Measurements from ENCODE around the gene COG2. TPM values are rescaled to one million over a fixed set of nuclear protein-coding genes. Genes with fewer than 3 reads are reported as not detected.
A peak's percentile ranks its signal among the peaks of the same experiment; 100 is the strongest.
"Not testable (repeated sequence)": the region's sequence is repeated elsewhere in the genome, so short reads cannot be mapped to it uniquely, and the experiment has no call there.

COG2 gene
- total RNA-seq, 2 donors from 2014 or later: 9.8 to 30.8 TPM

DNA sequence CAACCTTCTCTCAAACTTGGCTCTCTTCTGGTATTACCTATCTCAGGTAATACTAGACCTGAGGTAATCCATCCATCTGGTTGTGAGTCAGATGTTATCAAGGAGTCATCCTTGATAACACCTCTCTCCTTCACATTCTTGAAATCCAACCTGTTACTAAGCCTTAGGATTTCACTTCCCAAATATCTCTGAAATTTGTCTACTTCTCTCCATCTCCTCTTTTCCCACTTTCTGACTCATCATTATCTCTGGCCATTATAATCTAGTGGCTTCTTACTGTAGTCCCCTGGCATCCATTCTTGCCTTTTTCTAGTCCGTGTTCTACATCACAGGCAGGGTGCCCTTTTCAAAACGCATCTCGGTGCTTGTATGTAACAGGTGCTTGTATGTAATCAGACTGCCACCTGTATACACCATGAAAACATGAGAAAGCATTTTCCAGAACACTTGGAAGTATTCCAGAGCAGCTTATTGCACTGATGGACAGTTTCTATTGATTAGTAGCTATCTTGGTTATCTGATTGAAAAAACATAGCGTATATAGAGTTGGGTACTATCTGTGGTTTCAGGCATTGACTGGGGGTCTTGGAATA lies 4.5 kb downstream of the COG2 start:
- Mint-ChIP-seq H3K27ac (no peak overlapping the region), H3K9me3 (no peaks in the 10 kb centered on the region), H3K36me3 (peaks cover 10 to 14% of the 10 kb centered on the region in 2 donors)
- ATAC-seq: no peak
- DNase-seq (ENCODE audit: low spot score in 2 of 2): no peak

DNA sequence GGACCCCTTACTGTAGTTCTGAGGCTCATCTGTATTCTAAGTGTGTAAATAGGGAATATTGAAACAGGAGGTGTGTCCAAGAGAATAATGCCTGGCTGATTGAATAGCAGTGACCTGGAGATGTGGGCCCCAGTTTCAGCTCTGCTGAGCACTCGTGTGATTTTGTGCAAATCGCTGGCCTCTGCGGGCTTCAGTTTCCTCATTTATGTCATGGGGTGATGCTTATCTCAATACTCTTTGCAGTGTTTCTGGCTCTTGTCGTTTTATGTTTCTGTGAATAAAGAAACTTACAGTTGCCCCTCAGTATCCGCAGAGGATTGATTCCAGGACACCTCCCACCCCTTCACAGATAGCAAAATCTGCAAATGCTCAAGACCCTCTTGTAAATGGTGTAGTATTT lies 5.0 kb downstream of the COG2 start:
- Mint-ChIP-seq H3K27ac (no peak overlapping the region), H3K36me3 (peaks cover 10 to 14% of the 10 kb centered on the region in 2 donors)

DNA sequence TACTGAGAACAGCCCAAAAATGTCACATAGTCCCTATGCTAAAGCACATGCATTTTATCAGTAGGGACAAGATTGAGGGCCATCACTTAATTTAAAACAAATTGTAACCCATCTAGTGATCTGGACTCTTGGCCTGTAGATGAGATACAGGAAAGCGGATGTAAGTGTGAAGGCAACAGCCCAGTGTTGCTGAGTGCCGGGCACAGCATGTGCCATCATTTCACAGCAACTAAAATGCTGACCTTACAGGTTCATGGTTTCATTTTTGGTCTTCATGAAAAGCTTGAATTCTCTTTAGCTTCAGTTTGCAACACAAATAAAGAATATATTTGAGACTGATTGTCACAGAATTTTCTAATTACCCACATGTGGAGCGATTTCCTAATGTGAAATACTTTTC lies 5.8 kb downstream of the COG2 start:
- Mint-ChIP-seq H3K36me3 (peaks cover 6 to 9% of the 10 kb centered on the region in 2 donors), H3K9me3 (no peaks in the 10 kb centered on the region), H3K27ac (no peak overlapping the region)
- ATAC-seq (no peak), DNase-seq (ENCODE audit: low spot score in 2 of 2) (no peak)

More for the DNA sequence above, 5.0 kb downstream of the COG2 start:
- H3K9me3 Mint-ChIP-seq: no peaks in the 10 kb centered on the region
- DNase-seq (ENCODE audit: low spot score in 2 of 2) (no peak), ATAC-seq (no peak)

DNA sequence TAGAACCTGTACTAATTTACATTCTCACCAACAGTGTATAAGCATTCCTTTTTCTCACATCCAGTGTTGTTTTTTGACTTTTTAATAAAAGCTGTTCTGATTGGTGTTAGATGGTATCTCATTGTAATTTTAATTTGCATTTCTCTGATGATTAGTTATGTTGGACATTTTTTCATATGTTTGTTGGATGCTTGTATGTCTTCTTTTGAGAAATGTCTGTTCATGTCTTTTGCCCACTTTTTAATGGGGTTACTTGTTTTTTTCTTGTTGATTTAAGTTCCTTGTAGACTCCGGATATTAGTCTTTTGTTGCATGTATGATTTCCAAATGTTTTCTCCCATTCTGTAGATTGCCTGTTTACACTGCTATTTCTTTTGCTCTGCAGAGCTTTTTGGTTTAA lies 8.0 kb downstream of the COG2 start:
- ATAC-seq: no peak
- Mint-ChIP-seq H3K36me3 (peaks cover 9 to 23% of the 10 kb centered on the region in 2 donors), H3K9me3 (peaks cover 0 to 7% of the 10 kb centered on the region in 2 donors)

GRCh38 chr1:230651235-230651634 lies 9.0 kb downstream of the COG2 start:
- Mint-ChIP-seq H3K27ac (no peak overlapping the region), H3K36me3 (peaks cover 9 to 23% of the 10 kb centered on the region in 2 donors)

More for the DNA sequence above, 8.0 kb downstream of the COG2 start:
- DNase-seq (ENCODE audit: low spot score in 2 of 2): no peak
- H3K27ac Mint-ChIP-seq: no peak overlapping the region

DNA sequence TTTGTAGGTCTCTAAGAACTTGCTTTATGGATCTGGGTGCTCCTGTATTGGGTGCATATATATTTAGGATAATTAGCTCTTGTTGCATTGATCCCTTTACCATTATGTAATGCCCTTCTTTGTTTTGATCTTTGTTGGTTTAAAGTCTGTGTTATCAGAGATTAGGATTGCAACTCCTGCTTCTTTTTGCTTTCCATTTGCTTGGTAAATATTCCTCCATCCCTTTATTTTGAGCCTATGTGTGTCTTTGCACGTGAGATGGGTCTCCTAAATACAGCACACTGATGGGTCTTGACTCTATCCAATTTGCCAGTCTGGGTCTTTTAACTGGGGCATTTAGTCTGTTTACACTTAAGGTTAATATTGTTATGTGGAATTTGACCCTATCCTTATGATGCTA lies 14.4 kb downstream of the COG2 start:
- not testable (repeated sequence) for DNase-seq (ENCODE audit: low spot score in 2 of 2); H3K27ac Mint-ChIP-seq
- peaks cover 0 to 17% of the 10 kb centered on the region in 2 donors for H3K36me3 Mint-ChIP-seq

More at GRCh38 chr1:230651235-230651634, 9.0 kb downstream of the COG2 start:
- no peak for ATAC-seq
- no peak for DNase-seq (ENCODE audit: low spot score in 2 of 2)
- H3K9me3 Mint-ChIP-seq: peaks cover 0 to 7% of the 10 kb centered on the region in 2 donors

GRCh38 chr1:230658103-230658502 lies 15.8 kb downstream of the COG2 start:
- DNase-seq (ENCODE audit: low spot score in 2 of 2); ATAC-seq; H3K27ac Mint-ChIP-seq; H3K9me3 Mint-ChIP-seq: not testable (repeated sequence)
- peaks cover 6 to 17% of the 10 kb centered on the region in 2 donors for H3K36me3 Mint-ChIP-seq

More for the DNA sequence above, 14.4 kb downstream of the COG2 start:
- H3K9me3 Mint-ChIP-seq, ATAC-seq: not testable (repeated sequence)

- no peak overlapping the region for H3K27ac Mint-ChIP-seq
- H3K36me3 Mint-ChIP-seq: peaks cover 6 to 15% of the 10 kb centered on the region in 2 donors
- DNase-seq (ENCODE audit: low spot score in 2 of 2) (no peak), ATAC-seq (no peak)
- peaks cover 0 to 7% of the 10 kb centered on the region in 2 donors for H3K9me3 Mint-ChIP-seq
Measured at GRCh38 chr1:230658691-230659090, 16.4 kb downstream of the COG2 start.

GRCh38 chr1:230661976-230662375 lies 19.7 kb downstream of the COG2 start:
- DNase-seq (ENCODE audit: low spot score in 2 of 2): no peak
- H3K27ac Mint-ChIP-seq: peak overlapping the region in 1 of 2 donors; percentile 50
- H3K9me3 Mint-ChIP-seq: no peaks in the 10 kb centered on the region
- no peak for ATAC-seq
- H3K36me3 Mint-ChIP-seq: peaks cover 0 to 11% of the 10 kb centered on the region in 2 donors

DNA sequence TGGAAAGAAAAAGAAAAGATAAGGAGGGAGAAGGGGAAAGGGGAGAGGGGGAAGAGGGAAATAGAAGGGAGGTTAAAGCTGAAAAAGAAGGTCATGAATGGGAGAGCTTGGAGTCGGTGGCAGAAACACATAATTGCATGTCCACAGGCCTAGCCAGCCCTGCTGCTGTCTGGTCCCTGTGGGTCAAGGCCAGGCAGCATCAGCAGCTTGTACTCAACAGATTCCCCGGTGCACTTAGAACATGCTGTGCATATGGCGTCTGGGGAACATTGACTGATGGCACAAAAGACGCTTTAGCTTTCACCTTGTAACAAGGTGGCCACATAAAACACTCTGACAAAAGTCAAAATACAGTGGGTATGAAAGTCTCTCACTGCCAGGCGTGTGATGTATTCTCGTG lies 25.9 kb downstream of the COG2 start:
- ATAC-seq: no peak
- Mint-ChIP-seq H3K9me3 (no peaks in the 10 kb centered on the region), H3K27ac (peak overlapping the region in 1 of 2 donors; percentile 65), H3K36me3 (peaks cover 0 to 5% of the 10 kb centered on the region in 2 donors)
- no peak for DNase-seq (ENCODE audit: low spot score in 2 of 2)

- Mint-ChIP-seq H3K36me3 (peaks cover 0 to 5% of the 10 kb centered on the region in 2 donors), H3K9me3 (no peaks in the 10 kb centered on the region), H3K27ac (peak overlapping the region in 1 of 2 donors; percentile 4)
- no peak for ATAC-seq
- no peak for DNase-seq (ENCODE audit: low spot score in 2 of 2)
Measured at GRCh38 chr1:230669543-230669942, 27.3 kb downstream of the COG2 start.

DNA sequence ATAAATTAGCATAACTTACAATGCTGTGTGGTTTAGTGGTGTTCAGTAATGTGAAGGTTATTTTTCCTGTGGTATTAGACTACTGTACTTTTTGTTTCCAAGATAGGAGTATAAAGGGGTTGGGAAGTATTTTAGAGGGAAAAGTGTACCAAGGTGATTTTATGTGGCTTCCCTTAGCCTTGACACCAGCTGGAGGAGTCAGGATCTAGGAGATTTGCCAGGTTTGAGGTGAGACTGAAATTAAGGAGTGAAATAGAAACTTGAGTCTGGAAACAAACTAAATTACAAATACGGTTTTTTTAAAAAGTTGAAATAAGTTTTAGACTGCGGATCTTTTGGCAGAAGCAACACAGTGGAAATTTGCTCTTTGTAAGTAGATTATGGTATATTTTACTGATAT lies 32.3 kb downstream of the COG2 start:
- Mint-ChIP-seq H3K27ac (no peak overlapping the region), H3K9me3 (no peaks in the 10 kb centered on the region), H3K36me3 (peaks cover 0 to 6% of the 10 kb centered on the region in 2 donors)
- no peak for DNase-seq (ENCODE audit: low spot score in 2 of 2)
- no peak for ATAC-seq

DNA sequence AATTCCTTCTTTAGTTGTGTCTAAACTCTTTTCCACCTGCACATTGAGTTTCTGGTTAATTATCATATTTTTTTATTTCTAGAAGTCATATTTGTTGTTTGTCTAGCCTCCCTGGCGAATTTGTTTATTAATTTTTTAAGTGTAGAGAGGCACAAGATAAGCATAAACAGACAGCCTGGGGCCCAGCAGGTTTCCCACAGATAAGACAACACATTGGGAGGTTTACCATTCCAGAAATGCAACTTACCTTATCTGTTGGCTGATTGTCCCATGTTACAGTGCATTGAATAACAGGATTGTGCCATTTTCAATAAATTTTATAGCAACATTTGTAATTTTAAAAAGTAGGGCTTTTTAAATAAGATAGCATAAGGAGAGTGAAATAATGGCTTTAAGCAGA lies 34.9 kb downstream of the COG2 start:
- ATAC-seq (no peak), DNase-seq (ENCODE audit: low spot score in 2 of 2) (no peak)
- Mint-ChIP-seq H3K9me3 (no peaks in the 10 kb centered on the region), H3K27ac (no peak overlapping the region), H3K36me3 (peaks cover 0 to 6% of the 10 kb centered on the region in 2 donors)

DNA sequence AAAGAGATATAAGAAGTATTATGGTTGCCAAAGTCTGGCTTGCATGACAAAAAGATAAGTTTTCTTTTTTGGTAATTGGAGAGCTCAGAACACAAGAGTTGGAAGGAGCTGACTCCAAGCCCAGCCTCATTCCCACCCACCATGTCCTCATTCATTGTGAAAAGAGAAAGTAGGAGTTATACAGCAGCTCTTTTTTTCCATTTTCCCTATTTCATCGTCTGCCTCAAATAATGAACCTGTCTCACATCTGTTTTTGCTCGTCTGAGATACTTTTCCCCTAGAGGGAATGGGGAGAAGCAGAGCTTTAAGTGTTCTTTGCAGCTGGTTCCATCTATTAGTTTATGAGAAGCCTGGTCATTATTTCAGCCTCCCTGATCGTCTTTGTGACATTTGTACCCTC lies 36.9 kb downstream of the COG2 start:
- Mint-ChIP-seq H3K27ac (peak overlapping the region in 1 of 2 donors; percentile 18), H3K9me3 (no peaks in the 10 kb centered on the region), H3K36me3 (peaks cover 6% of the 10 kb centered on the region in 2 donors)
- ATAC-seq (no peak), DNase-seq (ENCODE audit: low spot score in 2 of 2) (no peak)

GRCh38 chr1:230679825-230680224 lies 37.5 kb downstream of the COG2 start:
- DNase-seq (ENCODE audit: low spot score in 2 of 2): no peak
- Mint-ChIP-seq H3K27ac (peak overlapping the region; percentile 18 to 82), H3K9me3 (no peaks in the 10 kb centered on the region), H3K36me3 (peaks cover 6% of the 10 kb centered on the region in 2 donors)
- ATAC-seq: no peak

GRCh38 chr1:230680300-230681025 lies 38.2 kb downstream of the COG2 start:
- DNase-seq (ENCODE audit: low spot score in 2 of 2) (no peak), ATAC-seq (no peak)
- H3K27ac Mint-ChIP-seq: peak overlapping the region in 1 of 2 donors; percentile 82
- H3K9me3 Mint-ChIP-seq: no peaks in the 10 kb centered on the region
- peaks cover 6% of the 10 kb centered on the region in 2 donors for H3K36me3 Mint-ChIP-seq

- Mint-ChIP-seq H3K36me3 (peaks cover 0 to 6% of the 10 kb centered on the region in 2 donors), H3K27ac (peak overlapping the region in 1 of 2 donors; percentile 44), H3K9me3 (no peaks in the 10 kb centered on the region)
- ATAC-seq (peak; percentile 61 to 83), DNase-seq (ENCODE audit: low spot score in 2 of 2) (no peak)
Measured at GRCh38 chr1:230681599-230681998, 39.3 kb downstream of the COG2 start.

All from activated naive CD4-positive, alpha-beta T cell treated with anti-CD3 and anti-CD28 coated beads, Interleukin-2, amount 50 U/mL, for 72 hours (primary cell).